GM12875 (cell line): ENCODE data around the gene GRK2.

Experiments used
- H3K4me3 ChIP-seq: one replicate; pipeline ENCODE4 v1.5.1; 2011; ENCODE audit warnings: low read depth, low read length, control low read depth
- CTCF ChIP-seq: IDR thresholded peaks from 2 replicates; pipeline ENCODE4 v1.5.1; 2011; ENCODE audit warnings: low read depth, mild to moderate bottlenecking, control low read depth, inconsistent platforms, low read length, moderate library complexity, borderline replicate concordance; ENCODE audit not compliant: insufficient read depth

The GRK2 gene

DNA sequence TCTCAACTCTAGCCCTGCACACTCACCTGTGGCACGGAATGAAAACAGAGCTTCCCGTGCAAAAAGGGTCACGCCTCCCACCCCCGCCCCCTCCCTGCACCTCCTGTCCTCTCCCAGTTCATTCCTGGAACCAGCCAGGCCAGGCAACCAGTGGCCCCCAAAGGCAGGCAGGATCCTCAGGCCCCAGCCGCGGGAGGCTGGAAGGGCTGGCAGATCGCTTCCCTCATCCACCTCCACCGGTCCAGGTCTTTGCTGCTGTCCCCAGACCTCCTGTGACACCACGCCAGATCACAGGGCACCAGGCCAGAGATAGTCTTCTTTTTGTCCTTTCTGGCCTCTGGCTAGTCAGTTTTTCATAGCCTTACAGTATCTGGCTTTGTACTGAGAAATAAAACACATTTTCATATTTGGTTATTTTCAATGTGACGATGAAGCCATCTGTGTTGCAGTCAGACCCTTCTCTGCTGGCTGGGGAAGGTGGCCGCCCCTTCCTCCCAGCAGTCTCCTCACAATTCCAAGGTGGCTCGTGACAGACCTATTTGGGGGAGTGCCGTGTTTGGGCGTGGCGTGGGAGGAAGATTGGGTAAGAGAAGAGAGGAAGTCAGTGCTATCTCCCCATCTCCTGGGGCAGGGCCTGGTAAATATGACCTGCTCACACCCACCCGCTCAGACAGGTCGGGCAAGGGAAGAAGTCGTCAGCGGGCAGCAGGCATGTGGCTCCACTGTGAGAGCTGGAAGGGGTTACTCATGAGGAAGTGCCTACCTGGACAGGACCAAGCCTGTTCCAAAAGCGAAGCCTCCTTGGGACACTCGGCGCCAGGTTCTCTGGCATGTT, 46.1 kb downstream of the GRK2 start:
- no peak overlapping the region for H3K4me3 ChIP-seq

DNA sequence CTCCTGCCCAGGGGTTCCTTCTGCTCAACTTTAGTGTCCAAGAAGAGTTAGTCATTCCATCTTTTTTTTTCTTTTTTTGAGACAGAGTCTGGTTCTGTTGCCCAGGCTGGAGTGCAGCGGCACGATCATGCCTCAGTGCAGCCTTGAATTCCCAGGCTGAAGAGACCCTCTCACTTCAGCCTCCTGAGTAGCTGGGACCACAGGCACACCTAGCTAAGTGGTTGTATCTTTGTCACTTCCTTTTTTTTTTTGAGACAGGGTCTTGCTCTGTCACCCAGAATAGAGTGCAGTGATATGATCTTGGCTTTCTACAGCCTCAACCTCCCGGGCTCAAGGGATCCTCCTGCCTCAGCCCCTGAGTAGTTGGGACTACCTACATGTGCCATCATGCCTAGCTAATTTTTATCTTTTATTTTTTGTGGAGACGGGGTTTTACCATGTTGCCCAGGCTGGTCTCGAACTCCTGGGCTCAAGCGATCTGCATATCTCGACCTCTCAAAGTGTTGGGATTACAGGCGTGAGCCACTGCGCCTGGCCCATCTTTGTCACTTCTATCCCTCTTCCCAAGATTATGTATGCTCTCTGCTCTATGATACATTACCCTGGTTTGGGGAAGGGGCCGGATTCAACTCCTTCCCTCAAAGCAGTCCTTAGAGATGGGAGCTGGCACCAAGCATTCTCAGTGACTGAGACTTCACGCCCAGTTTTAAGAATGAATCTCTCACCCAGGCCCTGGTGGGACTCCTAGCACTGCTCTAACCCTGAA, 47.0 kb downstream of the GRK2 start:
- H3K4me3 ChIP-seq: no peak overlapping the region

More for the DNA sequence above, 46.1 kb downstream of the GRK2 start:
- no peak for TF ChIP-seq CTCF

DNA sequence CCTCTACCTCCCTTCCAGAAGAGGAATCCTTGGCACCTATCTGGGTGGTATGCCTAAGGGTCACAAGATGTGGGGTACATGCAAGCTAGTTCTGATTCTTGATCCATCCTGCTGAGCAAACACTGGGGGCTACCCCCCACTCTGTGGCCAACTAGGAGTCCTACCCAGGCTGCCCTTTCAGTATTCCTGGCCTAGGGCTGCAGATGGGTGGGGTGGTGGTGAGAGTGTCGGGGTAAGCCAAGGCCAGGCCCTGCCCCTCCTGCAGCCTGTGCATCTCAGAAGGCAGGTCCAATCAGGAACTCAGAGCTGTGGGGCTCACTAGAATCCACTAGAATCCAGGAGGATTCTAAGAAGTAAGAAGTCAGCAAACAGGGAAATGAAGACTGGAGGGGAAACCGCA, 47.9 kb downstream of the GRK2 start:
- no peak overlapping the region for H3K4me3 ChIP-seq
- TF ChIP-seq CTCF: no peak

More for the DNA sequence above, 47.0 kb downstream of the GRK2 start:
- TF ChIP-seq CTCF: no peak

DNA sequence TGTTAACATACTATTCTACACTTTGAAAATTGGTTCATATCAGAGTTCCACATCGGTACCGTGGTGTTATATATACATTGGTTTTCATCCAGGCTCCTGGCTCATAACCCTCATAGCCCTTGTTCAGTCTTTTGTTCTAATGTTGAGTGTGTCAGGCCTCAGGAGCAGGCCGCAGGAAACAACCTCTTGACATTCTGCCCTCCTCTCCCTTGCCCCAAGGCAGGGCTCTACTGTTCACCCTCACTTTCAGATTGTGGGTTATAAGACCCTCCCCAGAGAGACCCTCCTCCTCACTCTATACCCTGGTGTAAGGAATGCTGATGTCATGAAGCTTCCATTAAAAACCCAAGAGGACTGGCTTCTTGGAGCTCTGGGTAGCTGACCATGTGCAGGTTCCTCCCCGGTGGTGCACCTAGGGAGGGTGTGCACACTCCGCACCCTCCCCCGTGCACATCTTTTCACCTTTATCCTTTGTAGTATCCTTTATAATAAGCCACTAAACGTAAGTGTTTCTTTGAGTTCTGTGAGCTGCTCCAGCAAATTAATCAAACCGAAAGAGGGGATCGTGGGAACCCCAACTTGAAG, 49.1 kb downstream of the GRK2 start:
- no peak for TF ChIP-seq CTCF

DNA sequence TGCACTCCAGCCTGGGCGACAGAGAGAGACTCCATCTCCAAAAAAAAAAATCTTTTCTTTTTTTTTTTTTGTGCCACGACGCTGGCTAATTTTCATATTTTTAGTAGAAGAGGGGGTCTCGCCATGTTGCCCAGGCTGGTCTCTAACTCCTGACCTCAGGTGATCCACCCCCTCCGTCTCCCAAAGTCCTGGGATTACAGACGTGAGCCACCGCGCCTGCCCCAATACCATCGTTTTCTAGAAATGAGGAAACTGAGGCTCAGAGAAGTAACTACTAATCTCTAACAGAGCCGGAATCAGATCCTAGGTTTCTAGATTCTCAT, 50.6 kb downstream of the GRK2 start:
- peak overlapping the region; percentile 79 for H3K4me3 ChIP-seq
- TF ChIP-seq CTCF: no peak

More for the DNA sequence above, 49.1 kb downstream of the GRK2 start:
- H3K4me3 ChIP-seq: no peak overlapping the region

GRCh38 chr11:67317205-67317887, 51.1 kb downstream of the GRK2 start:
- H3K4me3 ChIP-seq: peak overlapping the region; percentile 79
- peak; percentile 85 for TF ChIP-seq CTCF
